BLaER1 (cell line): ENCODE measurements around the gene CRIM1.

Experiments
- H3K27ac ChIP-seq: shearing (Covaris generic); formaldehyde crosslinking; 2 replicates; pipeline ENCODE4 v1.8.1; 2022
- H3K27me3 ChIP-seq: shearing (Covaris generic); formaldehyde crosslinking; 2 replicates; pipeline ENCODE4 v1.8.1; 2022
- H3K36me3 ChIP-seq: shearing (Covaris generic); formaldehyde crosslinking; 2 replicates; pipeline ENCODE4 v1.8.1; 2022
- H3K4me1 ChIP-seq: shearing (Covaris generic); formaldehyde crosslinking; 2 replicates; pipeline ENCODE4 v1.8.1; 2022
- H3K4me2 ChIP-seq: shearing (Covaris generic); formaldehyde crosslinking; 2 replicates; pipeline ENCODE4 v1.8.1; 2022
- H3K4me3 ChIP-seq: shearing (Covaris generic); formaldehyde crosslinking; 2 replicates; pipeline ENCODE4 v1.8.1; 2022
- H3K9ac ChIP-seq: shearing (Covaris generic); formaldehyde crosslinking; 2 replicates; pipeline ENCODE4 v1.8.1; 2022
- H3K9me3 ChIP-seq: shearing (Covaris generic); formaldehyde crosslinking; 2 replicates; pipeline ENCODE4 v1.8.1; 2022
- H4K20me1 ChIP-seq: shearing (Covaris generic); formaldehyde crosslinking; 2 replicates; pipeline ENCODE4 v1.8.1; 2022
- Cebpa-rat ChIP-seq: shearing (Covaris generic); IDR thresholded peaks from 2 replicates; pipeline ENCODE4 v1.8.1; 2022

The CRIM1 gene

DNA sequence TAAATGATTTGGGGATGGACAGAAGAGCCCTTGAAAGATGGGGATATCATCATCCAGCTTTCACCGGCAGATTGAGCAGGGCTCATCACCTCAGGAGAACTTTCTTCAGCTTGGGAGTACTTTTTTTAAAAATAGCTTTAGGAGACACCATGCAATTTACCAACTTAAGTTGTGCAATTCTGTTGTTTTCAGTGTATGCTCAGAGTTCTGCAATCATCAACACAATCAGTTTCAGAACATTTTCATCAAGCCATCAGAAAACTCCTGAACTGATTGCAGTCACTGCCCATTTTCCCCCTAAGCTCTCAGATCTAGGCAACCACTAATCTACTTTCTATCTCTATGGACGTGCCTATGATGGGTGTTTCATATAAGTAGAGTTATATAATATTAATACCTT, 117.7 kb downstream of the CRIM1 start:
- no peaks in the 10 kb centered on the region for H4K20me1 ChIP-seq
- no peak for TF ChIP-seq Cebpa-rat
- no peak overlapping the region for H3K4me3 ChIP-seq
- H3K4me2 ChIP-seq: no peak overlapping the region
- no peak overlapping the region for H3K27ac ChIP-seq
- no peak overlapping the region for H3K9ac ChIP-seq
- no peaks in the 10 kb centered on the region for H3K27me3 ChIP-seq
- H3K4me1 ChIP-seq: peaks cover 37% of the 10 kb centered on the region
- peaks cover 43% of the 10 kb centered on the region for H3K9me3 ChIP-seq
- peaks cover 47% of the 10 kb centered on the region for H3K36me3 ChIP-seq

DNA sequence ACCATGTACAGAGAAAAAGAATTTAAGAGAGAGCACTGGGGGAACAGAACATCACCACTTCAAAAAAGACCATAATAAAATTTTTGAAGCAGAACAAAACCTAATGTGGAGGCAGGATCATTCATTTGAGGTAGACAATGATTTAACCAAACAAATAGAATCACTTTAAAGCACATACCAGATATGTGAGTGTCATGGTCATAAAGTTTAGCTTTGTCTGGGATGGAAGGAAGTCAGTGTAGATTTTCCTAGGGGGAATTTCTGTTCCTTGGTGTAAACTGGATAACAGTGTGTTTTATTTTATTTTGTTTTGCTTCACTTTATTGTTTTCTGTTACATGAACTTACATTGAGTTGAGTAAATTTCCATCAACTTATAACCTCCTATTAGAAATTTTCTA, 120.8 kb downstream of the CRIM1 start:
- Histone ChIP-seq H3K27ac (no peak overlapping the region), H3K4me1 (peaks cover 10% of the 10 kb centered on the region; the same call in 1 of the 2 replicates), H3K27me3 (no peaks in the 10 kb centered on the region), H3K4me2 (no peak overlapping the region), H4K20me1 (no peaks in the 10 kb centered on the region), H3K36me3 (peaks cover 69% of the 10 kb centered on the region), H3K4me3 (no peak overlapping the region), H3K9me3 (peaks cover 43% of the 10 kb centered on the region), H3K9ac (no peak overlapping the region)
- TF ChIP-seq Cebpa-rat: no peak

DNA sequence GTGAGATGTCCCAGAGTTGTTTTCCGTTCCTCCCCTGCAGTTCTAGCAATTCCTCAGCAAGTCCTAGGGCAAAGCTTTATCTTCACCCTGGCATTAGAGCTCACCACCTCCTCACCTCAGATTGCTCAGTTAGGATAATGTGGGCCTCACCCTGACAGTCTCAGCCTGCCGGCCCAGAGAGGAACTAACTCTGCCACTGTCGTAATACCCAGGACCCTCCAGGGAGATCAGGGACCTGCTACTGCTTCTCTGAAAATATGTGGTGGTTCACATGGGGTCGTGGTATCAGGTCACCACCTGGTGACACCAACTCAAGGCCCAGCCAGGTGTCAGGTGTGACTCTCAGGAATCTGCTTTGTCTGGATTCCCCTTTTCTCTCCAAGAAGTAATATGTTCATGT, 121.7 kb downstream of the CRIM1 start:
- no peak overlapping the region for H3K27ac ChIP-seq

DNA sequence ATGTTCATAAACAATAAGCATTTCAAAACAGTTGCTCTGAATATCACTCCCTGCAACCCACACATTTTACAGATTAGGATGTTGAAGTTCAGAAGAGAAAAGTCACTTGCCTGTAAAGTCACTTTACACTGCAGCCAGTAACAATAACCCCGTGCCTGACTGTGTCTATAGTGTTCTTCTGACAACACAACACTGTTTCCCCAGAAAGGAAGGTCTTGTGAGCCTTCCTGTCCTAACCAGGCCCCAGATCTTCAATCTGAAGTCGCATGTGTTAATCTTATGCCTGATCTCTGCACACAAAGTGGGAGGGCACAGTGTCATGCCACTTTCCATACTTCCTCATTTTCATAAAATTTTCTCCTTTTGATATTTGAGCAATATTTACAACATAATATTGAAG, 122.2 kb downstream of the CRIM1 start:
- Histone ChIP-seq H3K27me3 (no peaks in the 10 kb centered on the region), H3K4me3 (no peak overlapping the region), H3K4me2 (no peak overlapping the region), H3K27ac (no peak overlapping the region), H3K9me3 (peaks cover 43% of the 10 kb centered on the region), H4K20me1 (no peaks in the 10 kb centered on the region), H3K9ac (no peak overlapping the region), H3K36me3 (peaks cover 72% of the 10 kb centered on the region), H3K4me1 (peaks cover 19% of the 10 kb centered on the region)
- TF ChIP-seq Cebpa-rat: no peak

More for the DNA sequence above, 121.7 kb downstream of the CRIM1 start:
- Histone ChIP-seq H3K36me3 (peaks cover 70% of the 10 kb centered on the region), H3K4me1 (peaks cover 15% of the 10 kb centered on the region), H3K27me3 (no peaks in the 10 kb centered on the region), H3K4me2 (no peak overlapping the region), H3K4me3 (no peak overlapping the region), H3K9ac (no peak overlapping the region), H3K9me3 (peaks cover 43% of the 10 kb centered on the region), H4K20me1 (no peaks in the 10 kb centered on the region)
- TF ChIP-seq Cebpa-rat: no peak

DNA sequence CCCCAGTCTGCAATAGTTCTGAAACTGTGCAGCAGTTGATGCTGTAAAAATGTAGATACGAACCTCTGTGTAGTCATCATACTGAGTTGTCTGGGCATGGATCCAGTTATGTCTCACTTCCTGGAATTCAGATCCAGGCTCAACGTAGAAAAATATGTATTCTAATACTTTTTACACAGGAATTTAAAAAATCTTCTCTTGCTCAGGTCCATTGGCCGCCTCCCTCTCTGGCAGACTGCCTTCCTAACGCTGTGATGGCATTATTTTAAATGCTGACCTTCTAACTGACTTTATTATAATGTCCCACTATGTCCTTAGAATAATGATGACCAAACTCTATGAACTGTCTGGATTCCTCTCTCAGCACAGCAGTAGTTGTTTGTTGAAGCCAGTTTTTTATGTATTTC, 122.8 kb downstream of the CRIM1 start:
- peaks cover 24% of the 10 kb centered on the region for H3K4me1 ChIP-seq
- no peak overlapping the region for H3K4me3 ChIP-seq
- peaks cover 76% of the 10 kb centered on the region for H3K36me3 ChIP-seq
- no peaks in the 10 kb centered on the region for H3K27me3 ChIP-seq
- TF ChIP-seq Cebpa-rat: no peak
- H3K9me3 ChIP-seq: peaks cover 40% of the 10 kb centered on the region
- no peaks in the 10 kb centered on the region for H4K20me1 ChIP-seq
- no peak overlapping the region for H3K27ac ChIP-seq
- no peak overlapping the region for H3K4me2 ChIP-seq
- no peak overlapping the region for H3K9ac ChIP-seq

DNA sequence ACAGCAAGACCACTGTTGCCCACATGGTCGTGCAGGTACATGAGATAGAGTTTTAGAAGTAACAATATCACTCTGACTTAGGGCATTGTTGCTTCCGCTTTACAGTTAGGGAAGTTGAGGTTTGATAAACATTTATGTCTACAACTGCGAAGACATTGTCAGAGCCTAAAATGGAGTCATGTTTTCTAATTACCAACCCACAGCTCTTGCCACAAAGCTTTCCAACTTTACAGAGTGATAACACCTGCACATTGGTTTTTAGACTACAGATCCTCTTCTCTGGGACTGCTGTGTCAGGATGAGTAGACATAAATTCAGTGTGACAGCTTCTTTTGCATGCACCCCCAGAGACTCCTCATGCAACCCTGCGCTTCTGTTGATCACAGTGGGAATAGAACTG, 123.4 kb downstream of the CRIM1 start:
- Histone ChIP-seq H3K9me3 (peaks cover 40% of the 10 kb centered on the region), H3K36me3 (peaks cover 83% of the 10 kb centered on the region), H3K4me2 (no peak overlapping the region), H4K20me1 (no peaks in the 10 kb centered on the region), H3K27ac (no peak overlapping the region), H3K27me3 (no peaks in the 10 kb centered on the region), H3K9ac (no peak overlapping the region), H3K4me3 (no peak overlapping the region), H3K4me1 (peaks cover 24% of the 10 kb centered on the region)
- no peak for TF ChIP-seq Cebpa-rat

DNA sequence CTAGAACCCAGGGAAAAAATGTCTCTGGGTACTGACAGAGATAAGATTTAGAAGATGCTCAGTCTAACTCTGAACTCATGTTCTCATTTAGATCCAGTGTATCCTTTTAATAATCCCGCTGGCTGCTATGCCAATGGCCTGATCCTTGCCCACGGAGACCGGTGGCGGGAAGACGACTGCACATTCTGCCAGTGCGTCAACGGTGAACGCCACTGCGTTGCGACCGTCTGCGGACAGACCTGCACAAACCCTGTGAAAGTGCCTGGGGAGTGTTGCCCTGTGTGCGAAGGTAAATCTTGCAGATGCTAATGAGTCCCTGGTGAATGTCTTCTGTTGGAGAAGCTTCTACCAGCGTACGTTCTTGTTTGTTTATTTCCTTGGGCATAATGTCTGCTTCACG, 123.8 kb downstream of the CRIM1 start:
- Histone ChIP-seq H3K4me3 (no peak overlapping the region), H3K4me1 (peaks cover 24% of the 10 kb centered on the region), H4K20me1 (no peaks in the 10 kb centered on the region), H3K4me2 (no peak overlapping the region), H3K27me3 (no peaks in the 10 kb centered on the region), H3K9ac (no peak overlapping the region), H3K36me3 (peaks cover 84% of the 10 kb centered on the region), H3K9me3 (peaks cover 36% of the 10 kb centered on the region), H3K27ac (no peak overlapping the region)
- no peak for TF ChIP-seq Cebpa-rat

DNA sequence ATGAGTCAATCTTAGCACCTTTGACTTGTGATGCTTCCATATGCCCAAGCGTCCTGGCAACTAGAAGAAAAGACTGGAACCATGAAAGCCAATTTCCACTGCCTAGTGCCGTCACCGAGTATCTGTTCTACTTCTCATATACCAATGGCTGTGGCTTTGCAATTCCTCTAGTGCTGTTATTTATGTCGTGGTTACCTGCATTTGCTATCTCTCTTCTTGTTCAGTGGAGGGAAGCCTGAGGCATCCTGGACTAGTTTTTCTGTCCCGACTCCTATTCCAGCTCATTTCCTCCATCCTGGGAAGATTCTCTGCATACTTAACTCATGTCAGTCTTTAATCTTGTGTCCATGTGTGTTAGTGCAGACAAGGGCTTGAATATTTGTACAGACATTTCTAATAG, 124.5 kb downstream of the CRIM1 start:
- H3K4me3 ChIP-seq: no peak overlapping the region
- H3K27ac ChIP-seq: no peak overlapping the region
- H3K9ac ChIP-seq: no peak overlapping the region
- no peaks in the 10 kb centered on the region for H3K27me3 ChIP-seq
- no peak overlapping the region for H3K4me2 ChIP-seq
- no peak for TF ChIP-seq Cebpa-rat
- peaks cover 85% of the 10 kb centered on the region for H3K36me3 ChIP-seq
- H3K4me1 ChIP-seq: peaks cover 24% of the 10 kb centered on the region
- H3K9me3 ChIP-seq: peaks cover 30% of the 10 kb centered on the region
- no peaks in the 10 kb centered on the region for H4K20me1 ChIP-seq

DNA sequence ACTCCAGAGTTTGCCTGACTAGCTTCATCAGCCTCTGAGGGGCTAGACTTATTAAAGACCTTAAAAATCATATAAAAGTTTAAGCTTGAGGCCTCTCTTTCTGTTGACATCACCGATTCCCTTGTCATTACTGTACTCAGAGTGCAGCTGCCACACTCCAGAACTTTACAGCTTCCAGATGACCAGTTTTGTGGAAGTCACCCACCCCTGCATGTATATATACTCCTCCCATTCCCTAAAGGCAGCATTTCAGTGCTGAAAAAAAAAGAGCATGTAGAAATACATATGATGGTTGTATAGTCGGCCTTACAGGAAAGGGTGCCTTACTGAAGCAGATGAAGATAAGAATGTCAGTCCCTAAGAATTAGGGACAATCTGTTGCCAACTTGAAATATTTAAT, 125.1 kb downstream of the CRIM1 start:
- H3K27me3 ChIP-seq: no peaks in the 10 kb centered on the region
- no peak overlapping the region for H3K4me2 ChIP-seq
- H3K36me3 ChIP-seq: peaks cover 87% of the 10 kb centered on the region
- no peak overlapping the region for H3K9ac ChIP-seq
- TF ChIP-seq Cebpa-rat: no peak
- no peaks in the 10 kb centered on the region for H4K20me1 ChIP-seq
- no peak overlapping the region for H3K4me3 ChIP-seq
- peaks cover 24% of the 10 kb centered on the region for H3K4me1 ChIP-seq
- H3K27ac ChIP-seq: no peak overlapping the region
- peaks cover 24% of the 10 kb centered on the region for H3K9me3 ChIP-seq

DNA sequence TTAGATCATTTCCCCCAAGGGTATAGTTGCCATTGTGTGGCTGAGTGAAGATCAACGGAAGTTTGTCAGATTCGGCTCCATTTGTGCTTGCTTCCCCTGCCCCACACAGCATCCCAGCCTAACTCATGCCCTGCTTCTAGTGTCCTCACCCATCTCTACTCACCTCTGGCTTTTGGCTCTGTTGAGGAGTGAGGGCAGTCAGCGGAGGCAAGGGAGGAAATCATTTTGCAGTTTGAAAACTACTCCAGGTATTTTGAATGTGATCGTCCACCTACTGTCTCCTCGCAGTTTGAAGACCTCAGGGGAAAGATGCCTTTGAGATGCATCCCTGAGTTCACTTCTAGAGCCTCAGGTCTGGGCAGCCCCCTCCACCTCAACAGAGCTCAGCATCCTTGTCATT, 126.1 kb downstream of the CRIM1 start:
- Histone ChIP-seq H3K27me3 (no peaks in the 10 kb centered on the region), H4K20me1 (no peaks in the 10 kb centered on the region), H3K27ac (no peak overlapping the region), H3K9me3 (peaks cover 15% of the 10 kb centered on the region; the same call in 1 of the 2 replicates), H3K4me3 (no peak overlapping the region), H3K36me3 (peaks cover 77% of the 10 kb centered on the region), H3K4me2 (no peak overlapping the region), H3K9ac (no peak overlapping the region), H3K4me1 (peaks cover 24% of the 10 kb centered on the region)
- no peak for TF ChIP-seq Cebpa-rat

DNA sequence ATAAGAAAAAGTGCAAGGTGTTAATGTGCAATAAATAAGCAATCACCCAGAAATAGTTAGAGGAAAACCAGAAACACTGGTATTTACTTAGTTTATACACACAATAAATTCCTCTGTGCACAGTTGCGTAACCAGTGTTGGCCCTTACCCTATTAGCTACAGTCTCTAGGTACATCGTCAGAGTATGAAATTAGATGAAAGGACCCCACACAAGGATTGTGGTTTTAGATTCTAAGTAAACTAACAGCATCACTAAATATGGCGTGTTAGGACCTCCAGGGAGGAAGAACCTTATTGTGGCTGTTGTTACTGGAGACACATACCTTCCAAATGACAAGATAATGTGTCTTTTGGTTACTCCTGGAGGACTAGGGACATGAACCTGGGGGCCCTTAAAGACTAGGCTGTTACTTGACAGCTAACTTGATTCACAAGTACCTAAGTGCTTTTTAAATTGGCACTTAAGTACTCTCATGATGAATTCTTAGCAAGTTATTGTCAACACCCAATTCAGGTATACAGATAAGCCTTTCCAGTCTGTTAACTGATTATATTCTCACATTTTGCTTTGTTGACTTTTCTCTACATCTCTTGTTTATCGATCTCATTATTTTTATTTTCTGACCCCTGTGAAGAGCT, 127.1 kb downstream of the CRIM1 start:
- H3K9ac ChIP-seq: no peak overlapping the region
- H3K9me3 ChIP-seq: peaks cover 7% of the 10 kb centered on the region; the same call in 1 of the 2 replicates
- peaks cover 17% of the 10 kb centered on the region for H3K4me1 ChIP-seq
- H3K36me3 ChIP-seq: peaks cover 67% of the 10 kb centered on the region
- H4K20me1 ChIP-seq: no peaks in the 10 kb centered on the region
- no peak overlapping the region for H3K27ac ChIP-seq
- no peak for TF ChIP-seq Cebpa-rat
- H3K4me3 ChIP-seq: no peak overlapping the region
- peak overlapping the region; percentile 33; the same call in 1 of the 2 replicates for H3K4me2 ChIP-seq
- no peaks in the 10 kb centered on the region for H3K27me3 ChIP-seq
